ENCODE data around the gene HDHD2. TPM values are rescaled to one million over a fixed set of nuclear protein-coding genes. Genes with fewer than 3 reads are reported as not detected.
"Not testable (repeated sequence)": the region's sequence is repeated elsewhere in the genome, so short reads cannot be mapped to it uniquely, and the experiment has no call there.

HDHD2 gene
- polyA plus RNA-seq, 1 experiment: 10.4 TPM

DNA sequence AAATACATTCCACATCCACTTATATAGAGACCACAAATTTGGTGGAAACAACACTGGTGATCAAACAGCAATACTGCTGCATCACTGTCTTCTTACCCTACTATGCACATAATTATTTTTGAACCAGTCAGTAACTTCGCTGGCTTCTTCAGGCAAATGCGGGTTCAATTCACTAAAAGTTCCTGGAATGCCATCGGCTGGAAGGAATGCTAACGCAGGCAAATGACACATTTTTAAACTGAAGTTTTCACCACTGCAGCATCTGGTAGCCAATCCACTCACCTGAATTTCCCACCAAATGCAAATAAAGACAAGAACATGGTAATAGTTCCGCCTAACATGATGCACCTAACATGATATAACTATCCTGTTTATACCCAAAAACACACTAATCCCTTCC, 10.0 kb upstream of the HDHD2 start:
- POLR2A ChIA-PET: no interaction called here
- DNase-seq (ENCODE audit: low read depth): no peak
- no peaks in the 10 kb centered on the region for H3K36me3 ChIP-seq (ENCODE audit: control insufficient read depth, insufficient read depth, low read length)
- no peaks in the 10 kb centered on the region for H3K27me3 ChIP-seq (ENCODE audit: control insufficient read depth, insufficient read depth, low read length)
- CTCF ChIA-PET: no interaction called here
- no peak overlapping the region for H3K4me3 ChIP-seq (ENCODE audit: low read depth, low read length)
- TF ChIP-seq, protein P1, sequence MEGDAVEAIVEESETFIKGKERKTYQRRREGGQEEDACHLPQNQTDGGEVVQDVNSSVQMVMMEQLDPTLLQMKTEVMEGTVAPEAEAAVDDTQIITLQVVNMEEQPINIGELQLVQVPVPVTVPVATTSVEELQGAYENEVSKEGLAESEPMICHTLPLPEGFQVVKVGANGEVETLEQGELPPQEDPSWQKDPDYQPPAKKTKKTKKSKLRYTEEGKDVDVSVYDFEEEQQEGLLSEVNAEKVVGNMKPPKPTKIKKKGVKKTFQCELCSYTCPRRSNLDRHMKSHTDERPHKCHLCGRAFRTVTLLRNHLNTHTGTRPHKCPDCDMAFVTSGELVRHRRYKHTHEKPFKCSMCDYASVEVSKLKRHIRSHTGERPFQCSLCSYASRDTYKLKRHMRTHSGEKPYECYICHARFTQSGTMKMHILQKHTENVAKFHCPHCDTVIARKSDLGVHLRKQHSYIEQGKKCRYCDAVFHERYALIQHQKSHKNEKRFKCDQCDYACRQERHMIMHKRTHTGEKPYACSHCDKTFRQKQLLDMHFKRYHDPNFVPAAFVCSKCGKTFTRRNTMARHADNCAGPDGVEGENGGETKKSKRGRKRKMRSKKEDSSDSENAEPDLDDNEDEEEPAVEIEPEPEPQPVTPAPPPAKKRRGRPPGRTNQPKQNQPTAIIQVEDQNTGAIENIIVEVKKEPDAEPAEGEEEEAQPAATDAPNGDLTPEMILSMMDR (IDR thresholded peaks at IDR 0.05; ENCODE audit: insufficient read depth, low read depth, low read length): no peak

DNA sequence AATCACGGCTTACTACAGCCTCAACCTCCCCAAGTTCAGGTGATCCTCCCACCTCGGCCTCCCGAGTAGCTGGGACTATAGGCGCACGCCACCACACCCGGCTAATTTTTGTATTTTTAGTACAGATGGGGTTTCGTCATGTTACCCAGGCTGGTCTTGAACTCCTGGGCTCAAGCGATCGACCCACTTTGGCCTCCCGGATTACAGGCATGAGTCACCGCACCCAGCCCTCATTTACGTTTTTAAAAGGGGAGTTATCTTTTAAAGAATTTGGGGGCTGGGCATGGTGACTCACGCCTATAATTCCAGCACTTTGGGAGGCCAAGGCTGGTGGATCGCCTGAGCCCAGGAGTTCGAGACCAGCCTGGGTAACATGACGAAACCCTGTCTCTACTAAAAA, 8.1 kb upstream of the HDHD2 start:
- H3K4me3 ChIP-seq (ENCODE audit: low read depth, low read length); POLR2A ChIA-PET; H3K27me3 ChIP-seq (ENCODE audit: control insufficient read depth, insufficient read depth, low read length); DNase-seq (ENCODE audit: low read depth); CTCF ChIA-PET; H3K36me3 ChIP-seq (ENCODE audit: control insufficient read depth, insufficient read depth, low read length): not testable (repeated sequence)

DNA sequence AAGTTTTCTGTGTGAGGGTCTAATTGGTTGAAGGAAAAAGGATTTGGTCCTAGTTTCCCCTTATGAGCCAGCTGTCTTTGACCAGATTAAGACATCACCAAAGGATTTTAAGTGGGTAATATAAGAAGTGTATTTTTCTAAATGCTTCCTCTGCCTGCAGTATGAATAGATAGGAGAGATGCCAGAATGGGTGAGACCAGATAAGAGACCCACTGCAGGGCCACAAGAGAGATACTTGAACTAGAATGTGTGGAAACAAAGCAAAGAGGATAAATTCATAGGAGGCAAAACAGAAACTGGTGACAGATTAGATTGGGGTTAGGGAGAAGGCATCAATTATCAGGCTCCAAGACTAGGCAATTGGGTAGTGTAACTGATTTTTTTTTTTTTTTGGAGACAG, 1.1 kb upstream of the HDHD2 start:
- TF ChIP-seq, protein P1 (IDR thresholded peaks at IDR 0.05; ENCODE audit: insufficient read depth, low read depth, low read length): no peak
- Histone ChIP-seq H3K4me3 (ENCODE audit: low read depth, low read length) (no peak overlapping the region), H3K36me3 (ENCODE audit: control insufficient read depth, insufficient read depth, low read length) (peaks cover 1% of the 10 kb centered on the region; the same call in 1 of the 2 replicates), H3K27me3 (ENCODE audit: control insufficient read depth, insufficient read depth, low read length) (no peaks in the 10 kb centered on the region)
- no peak for DNase-seq (ENCODE audit: low read depth)
- ChIA-PET POLR2A (no interaction called here), CTCF (interaction anchor here (1.3 to 1.8 kb wide), 2 partner anchors 24 to 53 kb away, joined by 3 to 4 read pairs; no protein-coding TSS in a partner anchor)

DNA sequence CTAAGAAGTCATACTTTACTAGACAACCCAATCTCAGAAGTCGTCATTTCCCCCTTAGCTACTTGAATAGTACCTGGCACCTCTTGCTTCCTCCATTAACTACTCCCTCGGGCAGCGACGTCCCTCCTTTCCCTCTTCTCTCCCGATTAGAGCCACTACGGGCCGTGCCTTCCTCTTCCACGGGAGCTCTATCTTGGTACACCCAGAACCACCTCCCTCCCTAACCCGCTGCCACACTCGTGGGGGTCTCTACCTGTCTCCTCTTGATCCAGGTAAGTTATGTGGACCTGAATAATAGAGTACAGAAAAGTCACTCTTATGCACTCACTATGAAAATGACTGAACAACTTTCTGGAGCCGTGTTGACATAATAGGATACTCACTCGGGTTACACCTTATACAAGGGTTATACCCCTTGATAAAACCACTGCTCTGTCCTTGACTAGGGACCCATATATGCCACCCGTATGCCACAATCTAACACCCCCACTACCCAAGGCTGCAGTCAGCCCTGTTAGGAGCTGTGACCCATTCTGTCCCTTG, 595 bp upstream of the HDHD2 start:
- CTCF ChIA-PET: interaction anchor here (1.0 to 1.8 kb wide), 4 partner anchors 18 to 54 kb away, joined by 3 to 4 read pairs (median 4); no protein-coding TSS in a partner anchor
- no peaks in the 10 kb centered on the region for H3K27me3 ChIP-seq (ENCODE audit: control insufficient read depth, insufficient read depth, low read length)
- H3K4me3 ChIP-seq (ENCODE audit: low read depth, low read length): peak overlapping the region; percentile 69
- no peak for DNase-seq (ENCODE audit: low read depth)
- POLR2A ChIA-PET: interaction anchor here (0.6 kb wide), 1 partner anchor 44 kb away, joined by 3 read pairs; no protein-coding TSS in a partner anchor
- H3K36me3 ChIP-seq (ENCODE audit: control insufficient read depth, insufficient read depth, low read length): peaks cover 1% of the 10 kb centered on the region; the same call in 1 of the 2 replicates
- TF ChIP-seq, protein P1 (IDR thresholded peaks at IDR 0.05; ENCODE audit: insufficient read depth, low read depth, low read length): no peak

DNA sequence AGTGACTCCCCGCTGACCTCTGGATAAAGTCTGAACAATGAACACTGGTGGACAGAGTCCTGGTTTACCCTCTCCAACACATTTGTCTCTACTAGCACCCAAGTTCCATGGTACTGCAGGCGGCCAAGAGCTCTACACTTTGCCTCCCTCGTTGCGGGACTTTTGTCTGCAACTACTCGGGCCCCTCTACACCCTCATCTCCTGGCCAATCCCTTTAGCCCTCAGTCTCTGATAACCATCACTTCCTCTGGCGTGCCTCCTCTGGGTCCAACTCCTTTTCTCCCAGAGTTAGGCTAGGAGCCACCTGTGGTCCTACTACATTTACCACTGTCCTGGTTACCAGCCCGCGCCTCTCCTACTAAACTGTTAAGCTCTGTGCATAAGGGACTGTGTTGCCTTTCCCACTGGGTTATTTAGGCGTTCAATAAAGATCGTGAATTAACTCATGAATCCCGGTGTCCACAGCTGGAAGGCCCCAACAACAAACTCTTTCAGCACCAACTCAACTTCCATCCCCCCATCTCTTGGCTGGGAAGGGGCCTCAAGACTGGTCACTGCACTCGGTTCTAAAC, 757 bp downstream of the HDHD2 start:
- POLR2A ChIA-PET: interaction anchor here (0.7 kb wide), 1 partner anchor 232 kb away, joined by 3 read pairs; the partner anchor contains the start of genes KATNAL2 and PIAS2
- CTCF ChIA-PET: interaction anchor here (1.5 kb wide), 1 partner anchor 34 kb away, joined by 4 read pairs; no protein-coding TSS in a partner anchor
- peaks cover 1% of the 10 kb centered on the region; the same call in 1 of the 2 replicates for H3K36me3 ChIP-seq (ENCODE audit: control insufficient read depth, insufficient read depth, low read length)
- H3K27me3 ChIP-seq (ENCODE audit: control insufficient read depth, insufficient read depth, low read length): no peaks in the 10 kb centered on the region
- H3K4me3 ChIP-seq (ENCODE audit: low read depth, low read length): peak overlapping the region; percentile 69
- no peak for DNase-seq (ENCODE audit: low read depth)
- TF ChIP-seq, protein P1 (IDR thresholded peaks at IDR 0.05; ENCODE audit: insufficient read depth, low read depth, low read length): no peak

Data from BJ (cell line).